Mucosa of stomach (tissue), 1 donor: ENCODE measurements around the gene LYVE1.

Experiments used
- H3K27me3 ChIP-seq: one replicate; pipeline ENCODE4 v1.7.0; 2013; ENCODE audit warnings: mild to moderate bottlenecking, low read length; ENCODE audit not compliant: control insufficient read depth, insufficient read depth
- H3K36me3 ChIP-seq: one replicate; pipeline ENCODE4 v1.7.0; 2013; ENCODE audit warnings: low read length; ENCODE audit not compliant: control insufficient read depth, insufficient read depth
- H3K4me1 ChIP-seq: one replicate; pipeline ENCODE4 v1.7.0; 2013; ENCODE audit warnings: mild to moderate bottlenecking, low read length; ENCODE audit not compliant: control insufficient read depth, insufficient read depth
- H3K4me3 ChIP-seq: one replicate; pipeline ENCODE4 v1.7.0; 2013; ENCODE audit warnings: low read length
- H3K9ac ChIP-seq: one replicate; pipeline ENCODE4 v1.7.0; 2013; ENCODE audit warnings: mild to moderate bottlenecking, low read length, moderate library complexity
- H3K9me3 ChIP-seq: one replicate; pipeline ENCODE4 v1.7.0; 2013; ENCODE audit warnings: mild to moderate bottlenecking, low read length, moderate library complexity; ENCODE audit not compliant: control insufficient read depth
- donor health status: Pancreatic carcinoma.

The LYVE1 gene, protein sequence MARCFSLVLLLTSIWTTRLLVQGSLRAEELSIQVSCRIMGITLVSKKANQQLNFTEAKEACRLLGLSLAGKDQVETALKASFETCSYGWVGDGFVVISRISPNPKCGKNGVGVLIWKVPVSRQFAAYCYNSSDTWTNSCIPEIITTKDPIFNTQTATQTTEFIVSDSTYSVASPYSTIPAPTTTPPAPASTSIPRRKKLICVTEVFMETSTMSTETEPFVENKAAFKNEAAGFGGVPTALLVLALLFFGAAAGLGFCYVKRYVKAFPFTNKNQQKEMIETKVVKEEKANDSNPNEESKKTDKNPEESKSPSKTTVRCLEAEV

DNA sequence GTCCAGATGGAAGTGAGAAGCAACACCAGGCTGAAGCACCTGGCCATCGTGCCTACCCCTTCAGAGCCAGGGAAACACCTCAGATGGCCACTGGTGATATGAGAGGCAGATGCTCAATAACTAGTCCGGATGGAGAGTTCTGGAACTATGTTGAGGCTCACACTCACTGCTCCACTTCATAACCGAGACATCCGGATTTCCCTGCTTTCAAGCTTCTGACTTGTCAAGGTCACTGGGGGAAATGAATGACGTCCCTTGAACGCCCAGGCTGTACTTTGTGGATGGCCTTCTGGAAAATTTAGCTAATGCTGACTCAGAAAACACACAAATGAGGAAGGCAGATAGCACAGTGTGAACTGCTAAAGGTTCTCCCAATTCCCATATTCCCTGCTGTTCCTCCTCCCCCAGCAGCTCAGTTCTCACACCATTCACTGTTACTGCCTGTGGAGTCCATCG, at the start of gene LYVE1:
TSS of gene LYVE1 (minus strand) at position 180 of the 456 bp plus-strand sequence. CDS start at position 47, 133 bp downstream.
- no peak within 1 kb of the TSS for H3K9ac ChIP-seq

GRCh38 chr11:10617551-10617950, 49.1 kb upstream of the LYVE1 start:
- H3K36me3 ChIP-seq, result no peaks in the 10 kb centered on the region
- H3K4me1 ChIP-seq, result no peaks in the 10 kb centered on the region

More for the DNA sequence above, at the start of gene LYVE1:
- H3K4me3 ChIP-seq, result no peak within 1 kb of the TSS
- H3K9me3 ChIP-seq, result no peaks in the 10 kb centered on the region
- no peaks in the 10 kb centered on the region for H3K36me3 ChIP-seq
- H3K27me3 ChIP-seq, result no peaks in the 10 kb centered on the region
- H3K4me1 ChIP-seq, result no peaks in the 10 kb centered on the region

GRCh38 chr11:10611979-10612862, 43.8 kb upstream of the LYVE1 start:
- H3K36me3 ChIP-seq, result no peaks in the 10 kb centered on the region
- no peak overlapping the region for H3K9ac ChIP-seq
- no peaks in the 10 kb centered on the region for H3K4me1 ChIP-seq

More at GRCh38 chr11:10617551-10617950, 49.1 kb upstream of the LYVE1 start:
- no peak overlapping the region for H3K4me3 ChIP-seq
- no peak overlapping the region for H3K9ac ChIP-seq
- H3K9me3 ChIP-seq, result no peaks in the 10 kb centered on the region
- H3K27me3 ChIP-seq, result no peaks in the 10 kb centered on the region

GRCh38 chr11:10609636-10610035, 41.2 kb upstream of the LYVE1 start:
- H3K4me3 ChIP-seq, result no peak overlapping the region
- H3K27me3 ChIP-seq, result no peaks in the 10 kb centered on the region
- H3K9ac ChIP-seq, result no peak overlapping the region
- H3K36me3 ChIP-seq, result no peaks in the 10 kb centered on the region
- H3K4me1 ChIP-seq, result no peaks in the 10 kb centered on the region
- H3K9me3 ChIP-seq, result no peaks in the 10 kb centered on the region

More at GRCh38 chr11:10611979-10612862, 43.8 kb upstream of the LYVE1 start:
- Histone ChIP-seq H3K4me3 (no peak overlapping the region), H3K27me3 (no peaks in the 10 kb centered on the region), H3K9me3 (no peaks in the 10 kb centered on the region)

- no peaks in the 10 kb centered on the region for H3K36me3 ChIP-seq
Measured at GRCh38 chr11:10608584-10608983, 40.1 kb upstream of the LYVE1 start.

GRCh38 chr11:10607462-10608132, 39.1 kb upstream of the LYVE1 start:
- peaks cover 6% of the 10 kb centered on the region for H3K4me1 ChIP-seq
- no peaks in the 10 kb centered on the region for H3K36me3 ChIP-seq
- H3K9me3 ChIP-seq, result no peaks in the 10 kb centered on the region
- H3K4me3 ChIP-seq, result no peak overlapping the region
- H3K27me3 ChIP-seq, result no peaks in the 10 kb centered on the region
- no peak overlapping the region for H3K9ac ChIP-seq

More at GRCh38 chr11:10608584-10608983, 40.1 kb upstream of the LYVE1 start:
- Histone ChIP-seq H3K4me1 (peaks cover 6% of the 10 kb centered on the region), H3K4me3 (no peak overlapping the region), H3K9ac (no peak overlapping the region), H3K9me3 (no peaks in the 10 kb centered on the region), H3K27me3 (no peaks in the 10 kb centered on the region)

DNA sequence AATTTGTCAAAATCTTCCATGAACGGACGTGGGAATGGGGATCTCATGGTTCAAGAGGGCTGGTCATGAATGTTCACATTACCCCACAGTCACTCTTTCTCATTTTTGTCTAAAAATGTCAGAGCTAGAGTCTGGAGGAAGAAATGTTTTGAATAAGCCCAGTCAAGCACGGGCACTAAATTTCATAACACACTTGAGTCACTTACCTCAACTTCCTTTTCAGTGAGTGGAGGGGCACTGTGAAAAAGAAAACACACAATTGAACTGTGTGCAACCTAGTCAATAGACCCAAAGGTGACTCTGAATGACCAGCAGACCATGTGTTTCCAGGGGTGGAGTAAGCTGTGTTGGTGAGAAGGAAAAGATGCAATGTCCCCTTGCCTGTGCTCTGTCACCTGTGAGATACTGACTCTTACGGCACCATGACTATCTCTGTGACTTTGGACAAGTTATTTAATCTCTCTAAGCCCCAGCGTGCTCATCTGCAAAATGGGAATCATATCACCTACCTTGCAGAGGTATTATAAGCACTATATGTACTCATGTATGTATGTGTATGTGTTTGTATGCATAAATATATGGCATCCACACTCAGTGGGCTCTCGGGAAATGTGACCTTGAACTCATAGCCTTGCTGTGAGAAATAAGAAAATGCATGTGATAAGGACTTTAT, 38.2 kb upstream of the LYVE1 start:
- Histone ChIP-seq H3K9me3 (no peaks in the 10 kb centered on the region), H3K9ac (no peak overlapping the region), H3K27me3 (no peaks in the 10 kb centered on the region), H3K36me3 (no peaks in the 10 kb centered on the region), H3K4me1 (peaks cover 6% of the 10 kb centered on the region), H3K4me3 (no peak overlapping the region)

DNA sequence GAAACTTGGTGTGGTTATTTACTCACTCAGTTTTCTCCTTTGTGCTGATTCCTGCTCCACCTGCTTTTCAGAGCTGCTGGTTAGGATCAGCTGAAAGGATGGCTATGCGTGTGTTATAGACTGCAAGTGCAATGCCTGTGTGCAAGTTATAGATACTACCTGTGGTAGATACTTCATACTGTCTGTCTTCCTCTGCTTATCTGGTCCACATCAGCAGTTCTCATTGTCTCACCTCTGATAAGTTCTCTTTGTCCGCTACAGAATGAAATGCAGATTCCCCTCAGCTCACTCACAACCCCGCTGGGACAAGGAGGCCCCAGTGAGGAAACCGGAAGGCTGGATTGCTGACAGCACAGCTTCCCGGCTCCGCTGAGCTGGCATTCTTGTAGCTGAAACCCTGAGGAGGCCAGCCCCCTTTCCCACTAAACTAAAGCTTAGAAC, 37.5 kb upstream of the LYVE1 start:
- no peaks in the 10 kb centered on the region for H3K9me3 ChIP-seq
- no peak overlapping the region for H3K9ac ChIP-seq
- no peak overlapping the region for H3K4me3 ChIP-seq
- no peaks in the 10 kb centered on the region for H3K36me3 ChIP-seq
- peaks cover 6% of the 10 kb centered on the region for H3K4me1 ChIP-seq
- H3K27me3 ChIP-seq, result no peaks in the 10 kb centered on the region

- H3K4me1 ChIP-seq, result peaks cover 6% of the 10 kb centered on the region
- H3K9me3 ChIP-seq, result no peaks in the 10 kb centered on the region
- H3K4me3 ChIP-seq, result no peak overlapping the region
- H3K27me3 ChIP-seq, result no peaks in the 10 kb centered on the region
- no peak overlapping the region for H3K9ac ChIP-seq
- H3K36me3 ChIP-seq, result no peaks in the 10 kb centered on the region
Measured at GRCh38 chr11:10604798-10605197, 36.3 kb upstream of the LYVE1 start.

- no peaks in the 10 kb centered on the region for H3K36me3 ChIP-seq
- H3K9me3 ChIP-seq, result no peaks in the 10 kb centered on the region
- H3K9ac ChIP-seq, result no peak overlapping the region
- H3K4me1 ChIP-seq, result peaks cover 6% of the 10 kb centered on the region
- no peak overlapping the region for H3K4me3 ChIP-seq
- no peaks in the 10 kb centered on the region for H3K27me3 ChIP-seq
Measured at GRCh38 chr11:10604340-10604748, 35.9 kb upstream of the LYVE1 start.

DNA sequence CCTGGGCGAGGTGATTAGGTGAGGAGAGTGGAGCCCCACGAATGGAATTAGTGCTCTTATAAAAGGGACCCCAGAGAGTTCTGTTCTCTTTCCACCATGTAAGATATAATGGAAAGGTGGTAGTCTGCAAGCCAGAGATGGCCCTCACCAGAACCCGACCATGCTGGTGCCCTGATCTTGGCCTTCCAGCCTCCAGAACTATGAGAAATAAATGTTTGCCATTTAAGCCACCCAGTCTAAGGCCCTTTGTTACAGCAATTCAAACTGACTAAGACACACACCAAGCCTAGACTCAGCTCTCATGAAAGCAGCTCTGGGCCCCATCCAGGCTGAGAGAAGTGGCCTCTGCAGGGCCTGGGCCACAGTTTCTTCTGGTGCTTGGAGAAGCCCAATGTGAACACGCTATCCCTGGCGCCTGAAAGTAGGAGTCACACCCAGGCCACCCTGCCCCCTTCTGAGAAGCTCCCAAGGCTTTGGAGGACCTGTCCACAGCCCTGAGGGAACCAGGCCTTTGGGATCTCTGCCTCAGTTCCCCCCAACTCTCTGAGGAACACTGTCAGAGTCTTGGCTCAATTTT, 35.3 kb upstream of the LYVE1 start:
- H3K9ac ChIP-seq, result no peak overlapping the region
- H3K27me3 ChIP-seq, result no peaks in the 10 kb centered on the region
- peaks cover 6% of the 10 kb centered on the region for H3K4me1 ChIP-seq
- H3K36me3 ChIP-seq, result no peaks in the 10 kb centered on the region
- H3K4me3 ChIP-seq, result no peak overlapping the region
- no peaks in the 10 kb centered on the region for H3K9me3 ChIP-seq
